Measurements from ENCODE around the gene RARRES2. TPM values are rescaled to one million over a fixed set of nuclear protein-coding genes. Genes with fewer than 3 reads are reported as not detected.
"Not testable (repeated sequence)": the region's sequence is repeated elsewhere in the genome, so short reads cannot be mapped to it uniquely, and the experiment has no call there.

RARRES2 gene
- total RNA-seq, 1 experiment from 2014 or later, result 5.9 TPM

DNA sequence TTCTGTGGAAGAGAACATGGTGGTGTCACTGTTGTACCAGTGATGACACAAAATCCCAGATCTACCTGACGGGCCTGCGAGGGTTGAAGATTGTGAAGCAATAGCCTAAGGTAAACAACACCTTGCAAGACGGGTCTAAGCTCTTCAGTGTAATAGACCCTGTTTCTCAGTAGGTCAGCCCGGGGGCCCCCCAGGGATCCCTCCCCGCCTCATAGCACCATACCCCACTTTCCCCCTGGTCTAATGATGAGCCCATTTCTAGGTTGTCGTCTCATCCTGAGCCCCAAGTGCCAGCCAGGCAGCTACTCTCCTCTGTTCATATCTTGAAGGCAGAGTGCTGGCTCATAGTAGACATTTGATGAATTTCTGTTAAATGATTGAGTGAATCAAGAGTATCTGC lies 15.5 kb downstream of the RARRES2 start:
- in situ Hi-C loops (cut with HindIII; ENCODE audit: low sequenced_read_pairs), result no loop called here
- no peak for DNase-seq (ENCODE audit: low spot score)

- no peak for DNase-seq (ENCODE audit: low spot score)
- in situ Hi-C loops (cut with HindIII; ENCODE audit: low sequenced_read_pairs), result no loop called here
These were observed 16.3 kb downstream of the RARRES2 start for GRCh38 chr7:150325110-150325611.

DNA sequence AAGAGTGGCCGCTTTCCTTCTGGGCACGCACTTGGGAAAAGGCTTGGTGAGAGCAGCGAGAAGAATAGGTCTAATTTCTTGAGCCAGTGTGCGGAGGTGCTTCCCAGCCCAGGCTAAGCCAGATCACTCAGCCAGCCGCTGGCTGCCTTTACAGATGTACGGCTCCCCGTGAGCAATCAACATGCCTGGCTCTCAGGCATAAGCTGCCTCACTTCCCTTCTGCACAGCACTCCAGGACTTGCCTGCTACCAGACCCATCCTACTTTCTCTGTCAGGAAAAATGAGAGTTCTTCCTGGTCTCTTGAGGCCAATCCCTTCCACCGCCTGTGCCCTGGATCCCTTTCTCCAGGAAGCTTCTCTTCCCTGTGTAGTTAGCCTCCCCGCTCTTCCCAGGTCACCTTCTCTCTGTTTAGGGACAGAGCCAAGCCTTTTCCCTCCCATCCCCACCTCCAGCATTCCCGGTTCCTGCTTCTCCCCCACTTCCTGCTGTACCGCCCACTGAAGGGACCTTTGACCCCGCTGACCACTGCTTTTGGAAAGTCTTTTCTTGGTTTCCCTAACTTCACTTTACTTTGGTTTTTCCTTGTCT lies 17.0 kb downstream of the RARRES2 start:
- in situ Hi-C loops (cut with HindIII; ENCODE audit: low sequenced_read_pairs), result no loop called here
- DNase-seq (ENCODE audit: low spot score), result no peak

- peak; percentile 40 for DNase-seq (ENCODE audit: low spot score)
- in situ Hi-C loops (cut with HindIII; ENCODE audit: low sequenced_read_pairs), result no loop called here
These were observed 17.6 kb downstream of the RARRES2 start for GRCh38 chr7:150323682-150324372.

- peak; percentile 48 for DNase-seq (ENCODE audit: low spot score)
- in situ Hi-C loops (cut with HindIII; ENCODE audit: low sequenced_read_pairs), result no loop called here
These were observed 18.4 kb downstream of the RARRES2 start, which contains the start of the genes ACTR3C and LRRC61 for GRCh38 chr7:150322833-150323681. ACTR3C (minus strand) TSS chr7:150323545; CDS start chr7:150295296, 28,249 bp downstream. LRRC61 (plus strand) TSS chr7:150323355; CDS start chr7:150336862, 13,507 bp downstream.

DNA sequence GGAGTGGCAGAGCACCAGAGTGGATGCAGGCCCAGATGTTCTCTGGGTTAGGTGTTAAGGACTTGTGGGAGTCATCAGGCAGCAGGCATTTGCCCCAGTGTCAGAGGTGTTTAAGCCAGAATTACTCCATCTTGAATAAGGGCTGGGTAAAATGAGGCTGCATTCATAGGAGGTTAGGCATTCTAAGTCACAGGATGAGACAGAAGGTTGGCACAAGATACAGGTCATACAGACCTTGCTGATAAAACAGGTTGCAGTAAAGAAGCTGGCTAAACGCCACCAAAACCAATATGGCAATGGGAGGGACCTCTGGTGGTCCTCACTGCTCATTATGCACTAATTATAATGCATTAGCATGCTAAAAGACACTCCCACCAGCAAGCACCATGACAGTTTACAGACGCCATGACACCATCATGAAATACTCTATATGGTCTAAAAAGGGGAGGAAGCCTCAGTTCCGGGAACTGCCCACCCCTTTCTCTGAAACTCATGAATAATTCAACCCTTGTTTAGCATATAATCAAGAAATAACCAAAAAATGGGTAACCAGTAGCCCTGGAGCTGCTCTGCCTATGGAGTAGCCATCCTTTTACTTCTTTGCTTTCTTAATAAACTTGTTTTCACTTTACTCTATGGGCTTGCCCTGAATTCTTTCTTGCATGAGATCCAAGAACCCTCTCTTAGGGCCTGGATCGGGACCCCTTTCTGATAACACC lies 19.2 kb downstream of the RARRES2 start:
- in situ Hi-C loops (cut with HindIII; ENCODE audit: low sequenced_read_pairs), result no loop called here
- peak; percentile 23 for DNase-seq (ENCODE audit: low spot score)

DNA sequence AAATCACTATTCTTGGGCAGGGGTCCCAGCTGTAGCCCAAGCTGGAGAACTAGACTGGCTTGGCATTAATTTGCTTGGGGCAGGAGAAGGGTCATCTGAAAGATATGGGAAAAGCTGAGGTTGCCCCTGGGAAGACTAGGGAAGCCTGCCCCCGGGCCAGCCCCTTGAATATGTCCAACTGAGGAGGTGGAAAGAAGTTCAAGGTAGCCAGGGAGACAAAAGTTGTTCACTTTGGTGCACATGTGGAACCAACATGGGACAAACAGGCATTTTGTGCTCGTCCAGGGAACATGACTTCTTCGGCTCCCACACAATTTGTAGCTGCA lies 19.7 kb downstream of the RARRES2 start:
- in situ Hi-C loops (cut with HindIII; ENCODE audit: low sequenced_read_pairs), result no loop called here
- no peak for DNase-seq (ENCODE audit: low spot score)

- in situ Hi-C loops (cut with HindIII; ENCODE audit: low sequenced_read_pairs), result no loop called here
- no peak for DNase-seq (ENCODE audit: low spot score)
These were observed 23.5 kb downstream of the RARRES2 start for GRCh38 chr7:150317748-150318444.

- DNase-seq (ENCODE audit: low spot score); in situ Hi-C loops (cut with HindIII; ENCODE audit: low sequenced_read_pairs): not testable (repeated sequence)
These were observed 24.4 kb downstream of the RARRES2 start for GRCh38 chr7:150316987-150317386.

- DNase-seq (ENCODE audit: low spot score), result no peak
- in situ Hi-C loops (cut with HindIII; ENCODE audit: low sequenced_read_pairs), result no loop called here
These were observed 26.7 kb downstream of the RARRES2 start for GRCh38 chr7:150314639-150315239.

DNA sequence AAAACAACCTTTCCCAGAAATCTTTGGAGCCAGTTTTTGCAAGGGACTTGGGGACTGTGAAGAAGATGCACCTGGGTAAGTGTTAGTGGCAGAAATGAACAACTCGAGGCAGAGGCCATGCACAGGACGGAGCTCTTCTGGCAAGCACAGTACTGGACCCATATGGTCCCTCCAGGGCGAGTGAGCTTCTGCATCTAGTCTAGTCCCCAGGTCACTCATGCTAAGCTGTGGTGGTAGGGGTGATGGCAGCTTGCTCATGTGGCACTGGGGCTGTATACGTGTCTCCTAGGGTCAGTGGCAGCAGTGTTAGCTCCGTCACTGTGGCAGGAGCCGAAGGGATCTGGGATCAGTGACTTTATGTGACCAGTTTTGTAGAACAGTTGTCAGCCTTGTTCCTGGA lies 27.6 kb downstream of the RARRES2 start:
- in situ Hi-C loops (cut with HindIII; ENCODE audit: low sequenced_read_pairs), result no loop called here
- DNase-seq (ENCODE audit: low spot score), result no peak

DNA sequence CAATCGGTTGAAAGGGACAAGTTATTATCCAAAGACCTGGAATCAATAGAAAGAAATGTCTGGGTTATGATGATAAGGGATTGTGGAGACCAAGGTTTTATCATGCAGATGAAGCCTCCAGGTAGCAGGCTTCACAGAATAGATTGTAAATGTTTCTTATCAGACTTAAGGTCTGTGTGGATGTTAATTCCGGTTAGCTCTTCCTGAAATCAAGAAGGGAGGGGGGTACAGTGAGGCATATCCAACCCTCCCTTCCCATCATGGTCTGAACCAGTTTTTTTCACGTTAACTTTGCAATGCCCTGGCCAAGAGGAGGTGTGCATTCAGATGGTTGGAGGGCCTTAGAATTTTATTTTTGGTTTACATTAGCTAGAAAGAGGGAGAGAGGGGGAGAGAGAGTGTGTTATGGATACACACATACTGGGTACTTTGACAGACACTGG lies 28.0 kb downstream of the RARRES2 start:
- DNase-seq (ENCODE audit: low spot score), result no peak
- in situ Hi-C loops (cut with HindIII; ENCODE audit: low sequenced_read_pairs), result no loop called here

- in situ Hi-C loops (cut with HindIII; ENCODE audit: low sequenced_read_pairs), result not testable (repeated sequence)
- DNase-seq (ENCODE audit: low spot score), result peak; percentile 32
These were observed 28.6 kb downstream of the RARRES2 start for GRCh38 chr7:150312649-150313366.

DNA sequence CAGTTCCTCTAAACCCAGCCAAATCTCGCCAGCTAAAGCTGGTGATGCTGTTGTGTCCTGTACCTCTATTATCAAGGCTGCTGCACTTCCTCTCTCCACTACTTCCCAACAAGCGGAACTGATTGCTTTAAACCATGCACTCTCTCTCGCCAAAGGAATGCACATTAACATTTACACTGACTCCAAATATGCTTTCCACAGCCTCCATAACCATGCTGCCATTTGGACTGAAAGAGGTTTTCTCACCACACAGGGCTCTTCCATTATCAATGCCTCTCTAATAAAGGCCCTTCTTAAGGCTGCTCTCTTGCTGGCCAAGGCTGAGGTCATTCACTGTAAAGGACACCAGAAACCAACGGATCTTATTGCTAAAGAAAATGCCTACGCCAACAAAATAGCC lies 29.7 kb downstream of the RARRES2 start:
- in situ Hi-C loops (cut with HindIII; ENCODE audit: low sequenced_read_pairs), result no loop called here
- no peak for DNase-seq (ENCODE audit: low spot score)

GRCh38 chr7:150311146-150311545 lies 30.3 kb downstream of the RARRES2 start:
- DNase-seq (ENCODE audit: low spot score), result no peak
- in situ Hi-C loops (cut with HindIII; ENCODE audit: low sequenced_read_pairs), result no loop called here

DNA sequence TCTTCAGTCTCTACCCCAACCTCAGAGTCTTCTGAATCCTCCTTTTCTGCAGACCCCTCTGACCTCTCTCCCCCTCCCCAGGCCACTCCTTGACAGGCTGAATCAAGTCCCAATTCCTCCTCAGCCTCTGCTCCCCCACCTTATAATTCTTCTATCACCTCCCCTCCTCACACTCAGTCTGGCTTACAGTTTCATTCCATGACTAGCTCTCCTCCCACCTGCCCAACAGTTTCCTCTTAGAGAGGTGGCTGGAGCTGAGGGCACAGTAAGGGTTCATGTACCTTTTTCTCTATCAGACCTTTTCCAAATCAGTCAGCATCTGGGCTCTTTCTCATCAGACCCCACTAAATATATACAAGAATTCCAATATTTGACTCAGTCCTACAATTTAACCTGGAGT lies 32.9 kb downstream of the RARRES2 start:
- no peak for DNase-seq (ENCODE audit: low spot score)
- in situ Hi-C loops (cut with HindIII; ENCODE audit: low sequenced_read_pairs), result no loop called here

DNA sequence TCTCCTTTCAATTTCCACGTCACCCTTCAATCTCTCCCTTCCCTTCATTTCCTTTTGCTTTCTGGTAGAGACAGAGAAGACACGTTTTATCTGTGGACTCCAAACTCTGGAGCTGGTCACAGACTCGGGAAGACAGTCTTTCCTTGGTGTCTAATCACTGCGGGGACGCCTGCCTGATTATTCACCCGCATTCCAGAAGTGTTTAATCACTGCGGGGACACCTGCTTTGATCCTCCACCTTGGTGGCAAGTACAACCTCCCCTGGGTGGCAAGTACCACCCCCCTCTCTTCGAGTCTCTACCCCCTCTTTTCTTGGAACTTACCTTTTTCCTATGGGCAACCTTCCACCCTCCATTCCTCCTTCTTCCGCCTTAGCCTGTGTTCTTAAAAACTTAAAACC lies 33.5 kb downstream of the RARRES2 start:
- no peak for DNase-seq (ENCODE audit: low spot score)
- in situ Hi-C loops (cut with HindIII; ENCODE audit: low sequenced_read_pairs), result no loop called here

DNA sequence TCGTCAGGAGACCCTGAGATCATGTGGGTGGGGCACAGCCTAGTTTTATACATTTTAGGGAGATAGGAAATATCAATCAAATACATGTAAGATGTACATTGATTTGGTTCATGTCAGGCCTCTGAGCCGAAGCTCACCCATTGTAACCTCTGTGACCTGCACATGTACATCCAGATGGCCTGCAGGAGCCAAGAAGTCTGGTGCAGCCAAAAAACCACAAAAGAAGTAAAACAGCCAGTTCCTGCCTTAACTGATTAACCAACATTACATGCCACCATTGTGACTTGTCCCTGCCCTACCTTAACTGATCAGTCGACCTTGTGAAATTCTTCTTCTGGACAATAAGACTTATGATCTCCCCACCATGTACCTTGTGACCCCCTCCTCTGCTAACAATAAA lies 34.3 kb downstream of the RARRES2 start:
- in situ Hi-C loops (cut with HindIII; ENCODE audit: low sequenced_read_pairs), result no loop called here
- DNase-seq (ENCODE audit: low spot score), result no peak
